ENCODE results near the gene DAPK3.
"Not testable (repeated sequence)": the region's sequence is repeated elsewhere in the genome, so short reads cannot be mapped to it uniquely, and the experiment has no call there.

Gene DAPK3

GRCh38 chr19:3970808-3971598, at the start of gene DAPK3:
DAPK3 (minus strand) TSS chr19:3971099; CDS start chr19:3969735, 1,364 bp downstream.
- DNase-seq = peak; percentile 98

- DNase-seq = no peak
Observed at GRCh38 chr19:4019578-4019977, 48.7 kb upstream of the DAPK3 start.

DNA sequence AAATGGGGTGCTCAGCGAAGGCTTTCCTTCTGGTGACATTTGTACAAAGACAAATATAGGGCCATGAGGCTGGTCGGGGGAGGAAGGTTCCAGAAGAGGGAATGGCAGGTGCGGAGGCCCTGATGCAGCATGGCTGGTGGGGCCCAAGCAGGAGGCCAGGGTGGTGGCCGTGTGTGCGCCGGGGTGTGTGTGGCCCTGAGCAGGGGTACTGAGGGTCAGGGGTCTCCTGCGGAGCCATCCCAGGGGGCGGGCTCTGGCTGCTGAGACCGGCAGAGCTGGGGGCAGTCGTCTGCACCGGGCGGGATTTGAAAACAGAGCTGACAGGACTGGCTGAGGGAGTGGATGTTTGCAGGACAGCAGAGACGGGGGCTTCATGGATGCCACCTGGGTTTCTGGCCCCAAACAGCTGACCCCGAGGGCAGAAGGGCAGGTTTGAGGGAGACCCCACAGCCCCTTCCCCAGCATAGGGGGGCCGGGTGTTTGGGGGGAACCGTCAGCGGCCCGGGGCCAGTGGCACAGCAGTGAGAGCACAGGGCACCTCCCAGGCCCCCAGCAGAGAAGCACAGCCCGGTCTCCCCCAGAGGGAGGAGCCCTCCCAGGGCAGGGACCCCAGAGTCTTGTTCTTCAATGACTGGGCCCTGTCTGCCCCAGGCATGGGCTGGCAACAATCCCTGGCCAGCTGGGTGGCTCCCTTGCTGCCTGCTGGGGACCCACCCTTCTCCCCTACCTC, 48.0 kb upstream of the DAPK3 start:
- DNase-seq = no peak

GRCh38 chr19:4018140-4018613, 47.3 kb upstream of the DAPK3 start:
- no peak for DNase-seq

DNA sequence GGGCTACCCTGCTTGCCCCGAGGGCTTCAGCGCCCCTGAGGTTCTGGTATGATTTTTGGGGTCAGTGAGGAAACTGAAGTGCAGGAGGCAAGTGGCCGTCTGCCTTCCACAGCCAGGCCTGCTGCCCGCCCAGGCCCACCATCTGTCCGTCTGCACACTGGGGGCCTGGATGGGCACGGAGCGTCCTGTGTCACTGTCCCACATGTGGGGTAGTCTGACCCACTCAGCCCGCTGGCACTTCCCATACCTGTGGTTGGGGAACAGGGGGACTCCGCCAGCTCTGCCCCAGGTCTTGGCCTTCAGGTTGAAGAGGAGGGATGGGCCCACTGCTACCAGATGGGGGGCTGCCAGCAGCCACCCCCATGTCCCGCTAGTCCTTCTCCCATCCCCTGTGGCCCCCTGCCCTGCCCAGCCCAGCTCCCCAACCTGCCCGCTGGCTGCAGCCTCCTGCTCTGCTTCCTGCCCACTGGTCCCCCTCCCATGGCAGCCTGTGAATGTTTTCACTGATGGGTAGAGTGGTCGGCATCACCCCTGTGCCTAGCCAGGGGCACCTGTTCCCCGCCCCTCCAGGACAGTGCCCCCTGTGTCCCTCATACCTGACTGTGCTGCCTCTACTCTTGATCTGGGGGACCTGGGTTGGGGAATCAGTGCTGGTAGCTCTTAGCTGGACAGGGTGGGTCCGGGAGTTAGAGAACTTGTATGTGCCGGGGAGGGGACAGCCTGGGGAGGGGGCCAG, 46.2 kb upstream of the DAPK3 start:
- no peak for DNase-seq

- no peak for DNase-seq
Observed at GRCh38 chr19:4016486-4016885, 45.6 kb upstream of the DAPK3 start.

- no peak for DNase-seq
Observed at GRCh38 chr19:4015705-4016402, 45.0 kb upstream of the DAPK3 start.

DNA sequence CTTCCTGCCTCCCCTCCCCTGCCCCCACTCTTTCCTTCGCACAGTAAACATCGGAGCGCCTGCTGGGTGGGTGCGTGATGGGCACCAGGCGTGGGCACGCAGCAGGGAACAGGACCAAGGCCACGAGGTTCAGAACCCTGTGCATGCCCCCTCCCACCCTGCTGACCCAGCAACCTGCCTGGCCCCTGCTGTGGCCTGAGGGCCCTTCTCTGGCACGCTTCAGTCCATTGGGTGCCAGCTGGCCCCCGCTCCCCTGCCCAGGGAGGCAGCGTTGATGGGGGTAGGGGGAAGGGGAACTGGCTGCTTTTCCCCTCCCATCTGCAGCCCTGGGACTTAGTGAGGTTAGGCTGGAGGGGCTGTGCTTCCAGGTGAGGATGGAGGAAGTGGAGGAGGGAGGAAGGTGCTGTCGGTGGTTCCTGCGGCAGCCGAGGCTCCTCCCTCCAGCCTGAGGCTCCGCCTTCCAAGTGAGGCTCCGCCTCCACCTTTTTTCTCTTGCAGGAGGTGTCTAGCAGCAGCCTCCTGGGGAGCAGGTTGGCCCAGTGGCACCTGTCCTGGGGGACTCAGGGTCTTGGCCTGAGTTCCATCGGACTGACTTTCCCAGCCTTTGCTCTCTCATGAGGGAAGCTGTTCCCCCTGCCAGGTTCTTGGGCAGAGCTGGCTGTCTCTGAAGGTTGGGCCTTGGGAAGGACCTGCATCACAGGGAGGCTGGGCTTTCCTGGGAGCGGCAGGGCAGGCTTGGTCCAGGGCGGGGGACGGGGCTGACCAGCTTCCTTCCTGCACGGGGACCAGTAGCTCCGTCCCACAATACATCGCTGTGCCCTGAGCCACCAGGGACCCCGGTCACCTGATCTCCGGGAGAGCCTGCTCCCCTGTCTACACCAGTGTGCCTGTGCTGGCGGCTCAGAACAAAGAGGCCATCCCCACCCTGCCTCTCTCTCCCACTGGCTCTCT, 43.9 kb upstream of the DAPK3 start:
- no peak for DNase-seq

DNA sequence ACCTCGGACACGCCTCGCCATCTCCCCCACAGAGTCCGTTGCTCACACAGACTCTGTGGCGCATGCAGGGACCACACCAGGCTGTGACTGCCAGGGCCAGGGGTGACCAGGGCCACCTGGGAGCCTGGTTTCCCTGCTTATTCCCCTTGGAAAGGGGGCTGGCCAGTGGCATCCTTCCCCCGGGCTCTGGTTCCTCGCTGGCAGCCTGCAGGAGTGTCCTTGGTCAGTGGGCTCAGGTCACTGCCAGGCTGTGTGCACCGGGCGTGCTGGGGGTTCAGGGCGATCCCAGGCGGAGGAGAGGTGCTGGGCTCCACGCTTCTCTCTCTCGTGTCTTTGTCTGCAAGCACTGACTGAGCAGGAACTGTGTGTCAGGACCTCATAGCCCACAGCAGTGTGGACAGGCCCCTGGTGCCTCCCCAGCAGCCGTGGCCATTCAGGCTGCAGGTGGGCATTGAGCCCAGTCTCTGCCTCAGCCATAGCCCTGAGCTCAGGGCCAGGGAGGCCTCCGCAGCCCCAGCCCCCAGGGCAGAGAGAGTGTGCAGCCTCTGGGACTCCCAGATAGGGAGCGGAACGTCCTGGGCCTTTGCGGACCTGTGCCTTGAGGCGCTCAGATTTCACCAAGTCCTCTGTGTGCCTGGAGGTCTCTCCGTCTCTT, 43.1 kb upstream of the DAPK3 start:
- DNase-seq = no peak

DNA sequence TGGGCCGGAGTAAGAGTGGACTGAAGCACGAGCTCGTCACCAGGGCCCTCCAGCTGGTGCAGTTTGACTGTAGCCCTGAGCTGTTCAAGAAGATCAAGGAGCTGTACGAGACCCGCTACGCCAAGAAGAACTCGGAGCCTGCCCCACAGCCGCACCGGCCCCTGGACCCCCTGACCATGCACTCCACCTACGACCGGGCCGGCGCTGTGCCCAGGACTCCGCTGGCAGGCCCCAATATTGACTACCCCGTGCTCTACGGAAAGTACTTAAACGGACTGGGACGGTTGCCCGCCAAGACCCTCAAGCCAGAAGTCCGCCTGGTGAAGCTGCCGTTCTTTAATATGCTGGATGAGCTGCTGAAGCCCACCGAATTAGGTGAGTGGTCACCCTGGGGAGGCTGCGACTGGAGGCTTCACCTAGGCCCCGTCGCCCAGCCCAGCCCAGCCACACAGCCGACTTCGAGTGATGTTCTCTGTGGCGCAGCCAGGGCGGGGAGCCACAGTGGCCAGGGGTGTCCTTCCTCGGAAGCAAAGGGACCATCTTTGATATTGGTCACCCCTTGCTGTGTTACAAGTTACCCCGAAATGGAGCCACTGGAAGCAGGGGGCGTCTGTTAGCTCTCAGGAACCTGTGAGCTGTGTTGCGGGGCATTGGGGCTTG, 42.2 kb upstream of the DAPK3 start:
- DNase-seq = no peak

DNA sequence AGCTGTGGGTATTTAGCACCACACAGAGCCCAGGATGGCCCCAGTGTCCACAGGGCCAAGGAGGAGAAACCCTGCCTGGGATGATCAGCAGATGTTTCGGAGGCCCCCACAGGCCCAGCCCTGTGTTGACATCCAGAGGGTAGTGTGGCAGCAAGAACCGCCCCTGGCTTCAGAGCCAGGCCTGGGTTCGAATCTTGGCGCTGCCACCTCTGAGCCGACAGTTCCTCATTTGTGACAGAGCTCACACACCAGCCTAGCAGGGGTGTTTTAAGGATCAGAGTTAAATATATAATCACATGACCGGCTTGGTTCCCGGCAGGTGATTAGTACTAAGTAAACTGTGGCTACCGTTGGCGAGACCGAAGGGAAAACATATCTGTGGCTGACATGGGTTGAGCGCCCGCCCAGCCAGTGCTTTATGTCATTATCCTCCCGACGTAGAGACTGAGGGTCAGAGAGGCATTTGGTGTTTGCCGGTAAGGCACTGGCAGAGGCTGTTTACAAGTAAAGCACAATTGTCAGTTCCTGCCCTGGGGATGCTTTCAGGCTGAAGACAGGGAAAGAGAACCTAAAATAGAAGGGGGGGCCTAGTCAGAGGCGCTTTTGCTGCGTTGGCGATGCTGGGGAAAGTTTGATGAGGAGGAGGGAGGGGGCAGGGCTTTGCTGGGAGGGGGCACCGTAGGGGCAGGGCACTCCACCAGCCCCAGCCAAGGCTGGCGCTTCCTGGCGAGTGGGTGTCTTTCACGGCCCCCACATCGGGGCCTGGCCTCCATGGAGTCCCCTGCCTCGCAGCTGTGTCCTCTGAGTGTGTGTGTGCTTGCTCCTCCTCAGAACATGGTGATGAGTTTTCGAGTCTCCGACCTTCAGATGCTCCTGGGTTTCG, 41.4 kb upstream of the DAPK3 start:
- peak; percentile 76 for DNase-seq

- not testable (repeated sequence) for DNase-seq
Observed at GRCh38 chr19:4011430-4011829, 40.5 kb upstream of the DAPK3 start.

- no peak for DNase-seq
Observed at GRCh38 chr19:4010808-4011110, 39.9 kb upstream of the DAPK3 start.

DNA sequence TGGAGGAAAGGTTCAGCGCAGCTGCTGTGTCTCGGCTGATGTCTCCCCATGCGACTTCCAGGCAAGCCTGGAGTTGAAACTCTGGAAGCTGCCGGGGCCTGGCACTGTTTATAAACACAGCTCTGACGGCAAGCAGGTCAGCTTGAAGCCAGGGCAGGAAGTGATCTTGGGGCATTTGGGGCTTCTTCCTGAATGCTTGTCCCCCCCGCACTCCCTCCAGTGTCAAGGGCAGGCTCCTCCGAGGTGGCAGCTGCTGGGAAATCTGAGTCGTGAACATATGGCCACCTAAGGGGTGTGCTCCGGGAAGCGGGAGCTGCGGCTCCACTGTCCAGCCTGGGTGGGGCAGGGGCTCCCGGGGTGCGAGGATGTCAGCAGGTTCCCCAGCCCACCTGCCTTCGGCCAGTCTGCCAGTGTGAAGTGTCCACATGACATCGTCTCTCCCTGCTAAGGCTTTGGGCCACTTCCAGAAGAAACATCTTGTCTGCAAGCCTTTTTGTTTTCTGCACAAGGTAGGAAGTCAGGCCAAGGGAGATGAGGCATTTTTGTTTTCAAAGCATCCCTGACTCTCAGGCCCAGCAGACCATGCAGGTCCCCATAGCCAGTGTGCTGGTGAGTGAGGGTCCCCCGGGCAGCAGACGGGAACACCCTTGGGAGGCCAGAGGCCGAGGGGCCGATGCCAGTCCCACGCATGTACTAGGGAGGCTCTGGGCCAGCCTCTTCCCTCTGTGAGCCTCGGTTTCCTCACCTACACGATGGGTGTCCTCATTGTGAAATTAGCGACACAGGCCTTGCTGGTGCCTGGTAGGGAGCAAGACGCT, 39.3 kb upstream of the DAPK3 start:
- no peak for DNase-seq

DNA sequence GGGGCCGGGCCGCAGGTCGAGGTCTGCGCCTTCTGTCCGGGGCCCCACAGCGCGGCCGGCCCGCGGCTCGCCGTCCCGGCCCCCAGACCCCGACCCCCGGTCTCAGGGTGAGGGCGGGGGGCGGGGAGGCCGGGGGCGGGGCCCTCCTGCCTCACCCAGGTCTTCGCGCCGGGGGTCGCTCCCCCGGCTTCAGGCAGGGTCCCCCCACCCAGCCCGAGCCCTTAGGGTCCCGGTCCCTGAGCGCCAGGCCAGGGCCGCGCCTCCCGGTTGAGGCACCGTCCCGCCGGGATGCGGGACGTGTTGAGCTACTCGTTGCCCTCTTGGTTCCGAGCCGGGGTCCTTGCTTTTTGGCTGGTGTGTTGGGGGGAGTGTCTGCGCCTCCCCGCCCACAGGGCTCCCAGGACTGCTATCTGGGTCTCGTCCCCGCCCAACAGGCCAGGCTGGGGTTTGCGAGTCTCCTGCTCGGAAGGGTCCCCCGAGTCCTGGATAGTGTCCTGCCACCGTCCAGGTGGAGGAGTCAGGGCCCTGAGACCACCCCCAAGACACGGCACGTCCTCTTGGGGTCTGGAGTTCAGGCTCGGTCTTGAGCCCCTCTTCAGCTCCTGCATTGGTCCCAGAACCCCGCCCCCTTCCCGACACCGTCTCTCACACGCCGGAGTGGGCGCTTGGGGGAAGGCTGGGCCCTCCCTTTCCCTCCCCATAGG, 37.1 kb upstream of the DAPK3 start:
- DNase-seq = no peak

GRCh38 chr19:4007021-4007835, 36.3 kb upstream of the DAPK3 start, which contains the start of gene PIAS4:
PIAS4 (plus strand) TSS chr19:4007736; CDS start chr19:4007761, 25 bp downstream.
- DNase-seq = peak; percentile 97

DNA sequence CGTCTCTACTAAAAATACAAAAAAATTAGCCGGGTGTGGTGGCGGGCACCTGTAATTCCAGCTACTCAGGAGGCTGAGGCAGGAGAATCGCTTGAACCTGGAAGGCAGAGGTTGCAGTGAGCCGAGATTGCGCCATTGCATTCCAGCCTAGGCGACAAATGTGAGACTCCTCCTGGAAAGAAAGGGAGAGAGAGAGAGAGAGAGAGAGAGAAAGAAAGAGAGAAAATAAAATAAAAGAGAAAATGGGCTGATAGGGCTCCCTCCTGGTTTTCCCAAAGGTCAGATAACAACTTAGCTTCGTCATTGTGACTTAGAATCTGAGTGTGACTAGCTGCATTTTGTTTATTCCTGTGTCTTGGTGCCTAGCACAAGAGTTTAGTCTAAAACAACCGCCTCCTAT, 34.5 kb upstream of the DAPK3 start:
- not testable (repeated sequence) for DNase-seq
